ENCODE data around the gene CELA2B. TPM values are rescaled to one million over a fixed set of nuclear protein-coding genes. Genes with fewer than 3 reads are reported as not detected.
A peak's percentile ranks its signal among the peaks of the same experiment; 100 is the strongest.
"Not testable (repeated sequence)": the region's sequence is repeated elsewhere in the genome, so short reads cannot be mapped to it uniquely, and the experiment has no call there.

CELA2B gene
- total RNA-seq, 1 experiment from 2014 or later = not detected

DNA sequence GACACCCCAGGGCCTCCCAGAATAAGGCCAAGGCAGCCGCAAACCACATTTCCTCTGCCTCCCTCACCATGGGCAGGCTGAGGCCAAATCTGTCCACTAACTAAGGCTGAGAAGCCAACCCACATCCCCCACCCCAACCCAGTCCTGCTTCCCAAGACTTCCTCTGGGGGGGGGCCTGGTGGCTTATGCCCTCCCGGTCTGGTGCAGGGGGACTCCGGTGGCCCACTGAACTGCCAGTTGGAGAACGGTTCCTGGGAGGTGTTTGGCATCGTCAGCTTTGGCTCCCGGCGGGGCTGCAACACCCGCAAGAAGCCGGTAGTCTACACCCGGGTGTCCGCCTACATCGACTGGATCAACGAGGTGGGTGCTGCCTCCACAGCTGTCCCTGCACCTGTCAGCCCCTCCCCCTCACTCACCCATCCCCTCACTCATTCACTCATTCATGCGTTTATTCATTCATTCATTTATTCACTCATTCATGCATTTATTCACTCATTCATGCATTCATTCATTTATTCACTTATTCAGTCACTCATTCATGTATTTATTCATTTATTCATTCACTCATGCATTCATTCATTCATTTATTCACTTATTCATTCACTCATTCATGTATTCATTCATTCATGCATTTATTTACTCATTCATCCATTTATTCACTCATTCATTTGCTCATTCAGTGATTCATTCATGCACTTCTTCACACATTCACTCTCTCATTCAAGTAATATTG, 30.3 kb upstream of the CELA2B start:
- no peak for DNase-seq (ENCODE audit: low spot score)

GRCh38 chr1:15446212-15446611, 29.7 kb upstream of the CELA2B start:
- no peak for DNase-seq (ENCODE audit: low spot score)

DNA sequence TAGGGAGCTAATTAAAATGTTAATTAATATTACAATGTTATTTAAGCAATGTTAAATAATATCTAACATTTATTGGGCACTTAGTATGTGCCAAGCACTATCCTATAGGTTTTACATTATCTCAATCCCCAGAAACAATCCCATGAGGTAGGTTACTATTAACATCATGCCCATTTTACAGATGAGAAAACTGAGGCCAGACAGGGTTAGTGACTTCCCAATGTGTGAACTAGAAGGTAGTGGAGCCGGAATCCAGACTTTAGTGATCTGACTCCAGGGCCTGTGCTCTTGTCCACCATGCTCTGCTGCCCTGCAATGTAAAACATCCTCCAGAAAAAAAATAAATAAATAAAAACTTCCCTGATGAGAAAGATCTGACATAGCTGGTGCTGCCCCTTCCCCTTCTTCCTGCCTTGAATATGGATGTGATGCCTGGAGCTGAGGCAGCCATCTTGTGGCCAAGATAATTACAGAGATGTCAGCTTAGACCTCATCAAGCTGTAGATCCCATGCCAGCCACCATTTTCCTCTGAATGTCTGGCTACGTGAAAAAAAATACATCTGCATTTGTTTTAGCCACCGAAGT, 26.9 kb upstream of the CELA2B start:
- no peak for DNase-seq (ENCODE audit: low spot score)

DNA sequence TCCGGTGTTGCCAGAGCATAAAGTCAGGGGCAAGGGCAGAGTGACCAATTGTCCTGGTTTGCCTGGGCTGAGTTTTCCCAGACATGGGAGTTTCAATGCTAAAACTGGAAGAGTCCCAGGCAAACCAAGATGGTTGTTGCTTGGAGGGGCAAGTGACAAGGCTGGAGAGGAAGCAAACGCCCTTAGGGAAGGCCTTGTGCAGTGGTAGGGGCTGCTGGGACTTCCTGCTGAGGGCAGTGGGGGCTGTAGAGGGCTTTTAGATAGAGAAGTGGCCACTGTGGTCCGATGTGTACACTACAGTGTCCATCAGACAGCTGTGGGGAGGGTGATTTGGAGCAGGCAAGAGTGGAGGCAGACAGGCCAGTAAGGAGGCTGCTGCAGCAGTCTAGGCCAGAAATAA, 26.3 kb upstream of the CELA2B start:
- no peak for DNase-seq (ENCODE audit: low spot score)

GRCh38 chr1:15451014-15451722, 24.7 kb upstream of the CELA2B start:
- DNase-seq (ENCODE audit: low spot score) = no peak

DNA sequence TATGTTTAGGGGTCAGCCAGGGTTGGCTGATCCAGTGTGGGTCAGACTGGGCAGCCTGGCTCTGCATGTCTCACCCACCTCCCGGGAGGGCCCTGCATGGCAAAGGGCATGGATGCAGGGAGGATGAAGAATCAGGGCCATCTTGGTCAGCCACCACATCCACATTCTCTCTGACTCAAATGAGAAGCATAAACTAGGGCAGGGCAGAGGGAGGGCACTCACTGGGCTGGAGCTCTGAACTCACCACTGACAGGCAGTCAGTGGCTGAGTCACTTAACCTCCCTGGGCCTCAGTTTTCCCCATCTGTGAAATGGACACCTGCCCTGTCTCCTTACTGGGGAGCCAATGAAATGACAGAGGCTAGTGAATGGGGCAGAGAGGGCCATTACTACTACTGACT, 23.7 kb upstream of the CELA2B start:
- no peak for DNase-seq (ENCODE audit: low spot score)

- DNase-seq (ENCODE audit: low spot score) = no peak
Observed at GRCh38 chr1:15452866-15453571, 22.9 kb upstream of the CELA2B start.

DNA sequence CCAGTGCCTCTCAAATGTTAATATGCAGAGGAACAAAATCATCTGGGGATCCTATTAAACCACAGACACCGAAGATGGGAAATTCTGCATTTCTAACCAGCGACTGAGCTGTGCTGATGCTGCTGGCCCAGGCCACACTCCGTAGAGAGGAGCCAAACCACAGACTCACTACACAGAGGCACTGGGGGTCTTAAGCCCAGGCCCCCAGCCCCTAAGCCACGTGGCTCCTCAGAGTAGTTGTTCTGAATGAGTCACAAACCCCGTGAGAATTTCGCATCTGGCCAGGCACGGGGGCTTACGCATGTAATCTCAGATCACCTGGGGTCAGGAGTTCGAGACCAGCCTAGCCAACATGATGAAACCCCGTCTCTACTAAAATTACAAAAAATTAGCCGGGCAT, 22.2 kb upstream of the CELA2B start:
- no peak for DNase-seq (ENCODE audit: low spot score)

GRCh38 chr1:15454256-15454655, 21.6 kb upstream of the CELA2B start:
- peak; percentile 44 for DNase-seq (ENCODE audit: low spot score)

- peak; percentile 50 for DNase-seq (ENCODE audit: low spot score)
Observed at GRCh38 chr1:15455522-15455921, 20.4 kb upstream of the CELA2B start.

- no peak for DNase-seq (ENCODE audit: low spot score)
Observed at GRCh38 chr1:15456313-15456954, 19.5 kb upstream of the CELA2B start, which contains the start of gene CELA2A. Gene CELA2A, plus strand, starts transcription at chr1:15456732. Its CDS starts 22 bp downstream, at chr1:15456754.

GRCh38 chr1:15457585-15457984, 18.3 kb upstream of the CELA2B start:
- DNase-seq (ENCODE audit: low spot score) = no peak

- DNase-seq (ENCODE audit: low spot score) = not testable (repeated sequence)
Observed at GRCh38 chr1:15458388-15458787, 17.5 kb upstream of the CELA2B start.

DNA sequence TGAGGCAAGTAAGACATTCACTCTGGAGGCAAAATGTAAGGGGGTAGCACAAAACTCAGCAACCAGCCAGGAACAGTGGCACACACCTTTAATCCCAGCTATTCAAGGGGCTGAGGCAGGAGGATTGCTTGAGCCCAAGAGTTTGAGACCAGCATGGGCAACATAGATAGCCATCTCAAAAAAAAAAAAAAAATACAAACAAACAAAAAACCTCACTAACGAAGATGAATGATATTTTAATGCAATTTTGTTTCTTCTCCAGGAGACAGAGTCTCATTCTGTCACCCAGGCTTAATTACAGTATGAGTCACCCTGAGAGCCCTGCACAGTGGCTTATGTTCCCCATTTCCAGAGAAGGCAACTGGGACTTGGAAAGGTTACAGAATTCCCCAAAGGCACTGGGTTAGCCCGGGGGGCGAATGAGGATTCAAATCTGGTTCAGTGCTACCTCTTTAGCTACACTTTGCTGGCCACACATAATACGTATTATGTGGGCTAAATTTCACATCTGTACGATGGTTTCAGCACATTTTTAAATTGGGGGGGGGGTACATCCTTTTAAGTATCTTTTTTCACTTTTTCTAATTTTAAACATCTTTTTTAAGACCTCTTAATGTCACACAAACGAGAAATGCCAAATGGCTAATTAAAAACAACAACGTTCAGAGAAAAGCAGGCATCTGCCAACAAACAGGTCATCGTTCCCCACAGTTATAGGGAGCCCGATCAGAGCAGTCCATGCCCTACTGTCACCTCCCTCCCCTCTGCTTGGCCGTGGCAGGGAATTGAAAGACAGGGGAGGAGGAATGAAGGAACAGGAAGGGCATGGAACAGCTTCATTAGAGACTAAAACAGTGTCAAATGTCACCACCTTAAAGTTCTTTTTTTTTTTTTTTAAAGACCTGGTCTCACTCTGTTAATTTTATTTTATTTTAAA, 15.9 kb upstream of the CELA2B start:
- DNase-seq (ENCODE audit: low spot score) = peak; percentile 60

DNA sequence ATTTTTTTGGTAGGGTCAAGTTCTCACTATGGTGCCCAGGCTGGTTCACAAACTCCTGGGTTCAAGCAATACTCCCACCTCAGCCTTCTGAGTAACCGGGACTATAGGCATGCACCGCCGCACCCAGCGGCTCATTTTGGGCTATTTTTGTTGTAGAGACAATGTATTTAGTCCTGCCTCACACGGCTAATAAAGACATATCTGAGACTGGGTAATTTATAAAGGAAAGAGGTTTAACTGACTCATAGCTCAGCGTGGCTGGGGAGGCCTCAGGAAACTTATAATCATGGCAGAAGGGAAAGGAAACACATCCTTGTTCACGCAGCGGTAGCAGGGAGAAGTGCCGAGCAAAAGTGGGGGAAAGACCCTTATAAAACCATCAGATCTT, 15.2 kb upstream of the CELA2B start:
- no peak for DNase-seq (ENCODE audit: low spot score)

DNA sequence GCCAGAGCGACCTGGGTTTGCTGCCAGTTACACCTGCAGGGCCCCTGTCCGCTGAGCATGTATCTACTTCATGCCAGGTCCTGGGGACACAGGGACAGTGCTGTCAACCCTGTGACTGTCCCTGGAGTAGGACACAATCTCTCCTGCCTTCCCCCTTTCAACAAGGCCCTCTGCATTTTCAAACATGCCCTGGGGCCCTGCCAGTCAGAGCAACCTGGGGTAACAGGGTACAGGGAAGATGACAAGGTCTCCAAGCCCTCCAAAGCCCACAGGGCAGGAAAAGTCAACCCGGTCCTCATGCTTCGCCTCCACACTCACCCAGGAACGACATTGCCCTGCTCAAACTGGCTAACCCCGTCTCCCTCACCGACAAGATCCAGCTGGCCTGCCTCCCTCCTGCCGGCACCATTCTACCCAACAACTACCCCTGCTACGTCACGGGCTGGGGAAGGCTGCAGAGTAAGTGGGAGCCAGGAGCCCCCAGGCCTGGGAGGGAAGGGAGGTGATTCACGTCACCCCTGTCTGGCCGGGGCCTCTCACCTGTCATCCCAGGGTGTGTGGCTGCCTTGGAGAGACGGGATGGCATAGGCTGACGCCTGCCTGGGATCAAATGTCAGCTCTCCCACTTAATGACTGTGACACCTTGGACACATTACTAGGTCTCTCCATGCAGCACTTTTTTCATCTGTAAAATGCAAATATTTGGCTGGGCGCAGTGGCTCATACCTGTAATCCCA, 12.7 kb upstream of the CELA2B start:
- not testable (repeated sequence) for DNase-seq (ENCODE audit: low spot score)

GRCh38 chr1:15463926-15464322, 12.0 kb upstream of the CELA2B start:
- not testable (repeated sequence) for DNase-seq (ENCODE audit: low spot score)

DNA sequence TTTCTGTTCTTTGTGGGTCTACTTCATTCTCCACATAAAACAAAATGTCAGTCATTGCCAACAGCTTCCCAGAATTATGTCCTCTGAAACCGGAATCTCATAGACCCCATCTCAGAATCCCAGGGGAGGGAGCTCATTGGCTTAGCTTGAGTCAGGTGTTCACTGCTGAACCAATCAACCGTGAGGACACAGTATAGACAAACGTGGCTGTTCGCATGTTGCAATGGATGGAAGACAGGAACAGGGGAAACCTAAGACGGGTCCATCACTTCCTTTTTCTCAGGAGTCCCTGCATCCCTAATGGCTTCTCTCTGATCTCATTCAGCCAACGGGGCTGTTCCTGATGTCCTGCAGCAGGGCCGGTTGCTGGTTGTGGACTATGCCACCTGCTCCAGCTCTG, 10.2 kb upstream of the CELA2B start:
- no peak for DNase-seq (ENCODE audit: low spot score)

GRCh38 chr1:15466955-15467625, 8.8 kb upstream of the CELA2B start:
- not testable (repeated sequence) for DNase-seq (ENCODE audit: low spot score)

Measured in H4 (cell line).